Measurements from ENCODE around the gene ANKRD9.
A peak's percentile ranks its signal among the peaks of the same experiment; 100 is the strongest.

Gene ANKRD9

GRCh38 chr14:102512793-102513300 is 3.3 kb upstream of the ANKRD9 start:
- DNase-seq (ENCODE audit: low read depth): no peak

GRCh38 chr14:102511538-102511937 is 2.0 kb upstream of the ANKRD9 start:
- no peak for DNase-seq (ENCODE audit: low read depth)

- DNase-seq (ENCODE audit: low read depth): no peak
Measured at GRCh38 chr14:102510616-102511520, 1.3 kb upstream of the ANKRD9 start.

- DNase-seq (ENCODE audit: low read depth): peak; percentile 17
Measured at GRCh38 chr14:102508774-102509745, 516 bp downstream of the ANKRD9 start.

GRCh38 chr14:102508410-102508773 is 1.2 kb downstream of the ANKRD9 start:
- no peak for DNase-seq (ENCODE audit: low read depth)

- no peak for DNase-seq (ENCODE audit: low read depth)
Measured at GRCh38 chr14:102507857-102508312, 1.7 kb downstream of the ANKRD9 start.

- no peak for DNase-seq (ENCODE audit: low read depth)
Measured at GRCh38 chr14:102507081-102507856, 2.3 kb downstream of the ANKRD9 start.

- no peak for DNase-seq (ENCODE audit: low read depth)
Measured at GRCh38 chr14:102506626-102506925, 3.0 kb downstream of the ANKRD9 start.

- no peak for DNase-seq (ENCODE audit: low read depth)
Measured at GRCh38 chr14:102505775-102506625, 3.6 kb downstream of the ANKRD9 start.

- no peak for DNase-seq (ENCODE audit: low read depth)
Measured at GRCh38 chr14:102505000-102505619, 4.5 kb downstream of the ANKRD9 start.

GRCh38 chr14:102504328-102504999 is 5.1 kb downstream of the ANKRD9 start:
- DNase-seq (ENCODE audit: low read depth): no peak

GRCh38 chr14:102503641-102504327 is 5.8 kb downstream of the ANKRD9 start:
- no peak for DNase-seq (ENCODE audit: low read depth)

GRCh38 chr14:102502571-102502970 is 7.0 kb downstream of the ANKRD9 start:
- no peak for DNase-seq (ENCODE audit: low read depth)

GRCh38 chr14:102501751-102502315 is 7.7 kb downstream of the ANKRD9 start:
- no peak for DNase-seq (ENCODE audit: low read depth)

- no peak for DNase-seq (ENCODE audit: low read depth)
Measured at GRCh38 chr14:102500713-102501112, 8.9 kb downstream of the ANKRD9 start.

GRCh38 chr14:102500158-102500662 is 9.4 kb downstream of the ANKRD9 start:
- peak; percentile 74 for DNase-seq (ENCODE audit: low read depth)

- no peak for DNase-seq (ENCODE audit: low read depth)
Measured at GRCh38 chr14:102499401-102500157, 10.0 kb downstream of the ANKRD9 start.
